H1 (cell line): Measurements from ENCODE around the gene SLC7A5.

Experiments
- EGR1 ChIP-seq: IDR thresholded peaks from 2 replicates; pipeline ENCODE4 v1.6.1; 2011; ENCODE audit warnings: low read depth, low read length, borderline replicate concordance
- KDM5A ChIP-seq: fragments of 200-600 bp; IDR thresholded peaks from 2 replicates; pipeline ENCODE4 v1.7.1; 2012; ENCODE audit warnings: mild to moderate bottlenecking, low read length, inconsistent platforms, mixed read lengths

DNA sequence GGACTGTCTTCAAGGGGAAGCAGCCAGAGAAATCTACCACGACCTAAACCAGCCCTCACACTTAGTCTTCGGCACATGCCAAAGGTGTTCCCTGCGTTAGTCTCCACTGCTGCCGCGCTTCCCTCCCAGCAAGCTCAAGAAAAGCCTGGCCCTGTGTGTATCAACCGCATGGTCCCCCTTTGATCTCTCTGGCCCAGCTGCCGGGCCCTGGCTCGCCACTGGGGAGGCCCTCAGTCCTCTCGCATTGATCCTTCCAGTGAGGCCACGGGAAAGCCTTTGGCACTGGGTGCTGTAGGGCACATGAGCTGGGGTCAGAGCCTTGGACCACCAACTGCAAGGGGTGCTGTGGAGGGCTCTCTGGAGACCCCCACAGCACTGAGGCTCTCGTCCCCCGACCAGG lies 74.0 kb downstream of the SLC7A5 start:
- TF ChIP-seq EGR1 (no peak), KDM5A (no peak)
